H9 (cell line): ENCODE results near the gene RFX4. TPM values are rescaled to one million over a fixed set of nuclear protein-coding genes. Genes with fewer than 3 reads are reported as not detected.

Source experiments
- DNase-seq: peaks from one replicate; pipeline ENCODE4 v3.0.0-alpha.2; 2017
- H2AFZ ChIP-seq: one replicate; pipeline ENCODE4 v1.6.1; 2013; ENCODE audit warnings: mild to moderate bottlenecking, low read length, control low read depth, moderate library complexity
- H2AK5ac ChIP-seq: 2 replicates; pipeline ENCODE4 v1.6.1; 2013; ENCODE audit warnings: low read length, control low read depth, mixed read lengths; ENCODE audit not compliant: insufficient read length
- H2BK120ac ChIP-seq: one replicate; pipeline ENCODE4 v1.6.1; 2013; ENCODE audit warnings: low read depth, mild to moderate bottlenecking, low read length, control low read depth, inconsistent platforms; ENCODE audit not compliant: poor library complexity, severe bottlenecking
- H2BK12ac ChIP-seq: 2 replicates; pipeline ENCODE4 v1.6.1; 2013; ENCODE audit warnings: low read length, control low read depth, mixed read lengths, low read depth; ENCODE audit not compliant: insufficient read length
- H2BK15ac ChIP-seq: 2 replicates; pipeline ENCODE4 v1.6.1; 2013; ENCODE audit warnings: low read depth, low read length, control low read depth
- H2BK20ac ChIP-seq: one replicate; pipeline ENCODE4 v1.6.1; 2013; ENCODE audit warnings: low read depth, mild to moderate bottlenecking, low read length, control low read depth, inconsistent platforms; ENCODE audit not compliant: poor library complexity, severe bottlenecking
- H2BK5ac ChIP-seq: 2 replicates; pipeline ENCODE4 v1.6.1; 2013; ENCODE audit warnings: low read length, control low read depth, mixed read lengths; ENCODE audit not compliant: insufficient read length
- H3K14ac ChIP-seq: 2 replicates; pipeline ENCODE4 v1.6.1; 2013; ENCODE audit warnings: low read length, control low read depth; ENCODE audit not compliant: insufficient read depth
- H3K18ac ChIP-seq: 2 replicates; pipeline ENCODE4 v1.6.1; 2013; ENCODE audit warnings: low read depth, mild to moderate bottlenecking, mixed read lengths, low read length, control low read depth; ENCODE audit not compliant: insufficient read length
- H3K23ac ChIP-seq: 2 replicates; pipeline ENCODE4 v1.6.1; 2013; ENCODE audit warnings: low read length, control low read depth, mixed read lengths, low read depth; ENCODE audit not compliant: insufficient read length
- H3K23me2 ChIP-seq: 2 replicates; pipeline ENCODE4 v1.6.1; 2013; ENCODE audit warnings: low read depth, mild to moderate bottlenecking, mixed read lengths, low read length, control low read depth; ENCODE audit not compliant: insufficient read length, poor library complexity, severe bottlenecking
- H3K27ac ChIP-seq: 2 replicates; pipeline ENCODE4 v1.5.1; 2013; ENCODE audit warnings: low read length, control low read depth, mixed read lengths, low read depth; ENCODE audit not compliant: insufficient read length
- H3K27me3 ChIP-seq: 2 replicates; pipeline ENCODE4 v1.6.1; 2013; ENCODE audit warnings: low read length, control low read depth, inconsistent platforms; ENCODE audit not compliant: insufficient read depth
- H3K4ac ChIP-seq: 2 replicates; pipeline ENCODE4 v1.6.1; 2013; ENCODE audit warnings: low read depth, mild to moderate bottlenecking, control low read depth, inconsistent platforms, low read length, moderate library complexity
- H3K4me1 ChIP-seq: 2 replicates; pipeline ENCODE4 v1.6.1; 2013; ENCODE audit warnings: low read length, control low read depth, inconsistent platforms; ENCODE audit not compliant: insufficient read depth
- H3K4me2 ChIP-seq: 2 replicates; pipeline ENCODE4 v1.6.1; 2013; ENCODE audit warnings: low read length, control low read depth, mixed read lengths; ENCODE audit not compliant: insufficient read length, insufficient read depth
- H3K56ac ChIP-seq: 2 replicates; pipeline ENCODE4 v1.6.1; 2013; ENCODE audit warnings: low read depth, mild to moderate bottlenecking, mixed read lengths, low read length, control low read depth; ENCODE audit not compliant: insufficient read length
- H3K79me1 ChIP-seq: 2 replicates; pipeline ENCODE4 v1.6.1; 2013; ENCODE audit warnings: low read depth, mild to moderate bottlenecking, moderate library complexity, low read length, control low read depth, inconsistent platforms; ENCODE audit not compliant: insufficient read depth, poor library complexity, severe bottlenecking
- H3K79me2 ChIP-seq: 2 replicates; pipeline ENCODE4 v1.6.1; 2013; ENCODE audit warnings: low read length, control low read depth, inconsistent platforms; ENCODE audit not compliant: insufficient read depth
- H3K9ac ChIP-seq: 2 replicates; pipeline ENCODE4 v1.6.1; 2013; ENCODE audit warnings: low read length, control low read depth, mixed read lengths; ENCODE audit not compliant: insufficient read length; ENCODE audit errors: extremely low read depth
- H3K9me3 ChIP-seq: one replicate; pipeline ENCODE4 v1.6.1; 2013; ENCODE audit warnings: low read depth, low read length, inconsistent platforms; ENCODE audit not compliant: control insufficient read depth
- H3T11ph ChIP-seq: one replicate; pipeline ENCODE4 v1.6.1; 2013; ENCODE audit warnings: mild to moderate bottlenecking, low read length, control low read depth, inconsistent platforms
- H4K20me1 ChIP-seq: one replicate; pipeline ENCODE4 v1.6.1; 2013; ENCODE audit not compliant: control insufficient read depth, insufficient read length, insufficient read depth
- H4K5ac ChIP-seq: 2 replicates; pipeline ENCODE4 v1.6.1; 2013; ENCODE audit warnings: low read depth, mild to moderate bottlenecking, mixed read lengths, low read length, control low read depth; ENCODE audit not compliant: insufficient read length
- H4K8ac ChIP-seq: replicated peaks from 2 replicates; pipeline ENCODE4 v1.6.1; 2013; ENCODE audit warnings: low read length, control low read depth, mixed read lengths, low read depth; ENCODE audit not compliant: insufficient read length
- H4K91ac ChIP-seq: 2 replicates; pipeline ENCODE4 v1.6.1; 2013; ENCODE audit warnings: low read depth, mild to moderate bottlenecking, moderate library complexity, mixed read lengths, low read length, control low read depth; ENCODE audit not compliant: insufficient read length
- H3K27ac Mint-ChIP-seq, 3 experiments: 2 replicates in 2 of 3; 3 replicates in 1 of 3; pipeline ENCODE4 v1.8.0; 2020 to 2021; ENCODE audit warnings: mixed read lengths in 3 of 3, mild to moderate bottlenecking in 1 of 3, moderate library complexity in 1 of 3
- H3K27me3 Mint-ChIP-seq: 2 replicates; pipeline ENCODE4 v1.8.0; 2021; ENCODE audit warnings: low read depth, mild to moderate bottlenecking, moderate library complexity, mixed read lengths
- H3K36me3 Mint-ChIP-seq, 3 experiments: 2 replicates in 2 of 3; 3 replicates in 1 of 3; pipeline ENCODE4 v1.8.0; 2020 to 2021; ENCODE audit warnings: low read depth in 3 of 3, mixed read lengths in 3 of 3; ENCODE audit not compliant: insufficient read depth in 1 of 3
- H3K4me1 Mint-ChIP-seq, 2 experiments: 2 replicates each; pipeline ENCODE4 v1.8.0; 2020; ENCODE audit warnings: mixed read lengths in 2 of 2
- H3K4me3 Mint-ChIP-seq, 2 experiments: 2 replicates in 1 of 2; 3 replicates in 1 of 2; pipeline ENCODE4 v1.8.0; 2020 to 2021; ENCODE audit warnings: mild to moderate bottlenecking in 2 of 2, mixed read lengths in 2 of 2, moderate library complexity in 1 of 2
- H3K9me3 Mint-ChIP-seq, 2 experiments: 2 replicates in 1 of 2; 3 replicates in 1 of 2; pipeline ENCODE4 v1.8.0; 2020; ENCODE audit warnings: mild to moderate bottlenecking in 2 of 2, mixed read lengths in 2 of 2, moderate library complexity in 1 of 2
- WGBS: extraction: QIAGEN DNeasy Blood & Tissue Kit; methylation state at CpG from one replicate; pipeline ENCODE4 v1.1.7; 2013; ENCODE audit warnings: missing lambda C conversion rate, low lambda C conversion rate, mixed read lengths; ENCODE audit not compliant: insufficient read length; ENCODE audit errors: extremely low coverage; 5-methylcytosine and 5-hydroxymethylcytosine counted together
- total RNA-seq: library from RNA; stranded (reverse); gene quantifications from 2 replicates; pipeline ENCODE4 v1.2.1, GENCODE V29; 2021
- TF ChIP-seq, protein P1 (sequence below): fragments of 200-600 bp; sonication (generic); conservative IDR thresholded peaks from 3 replicates; pipeline ENCODE4 v1.8.0; 2021; ENCODE audit warnings: antibody characterized with exemption, mild to moderate bottlenecking

Gene RFX4
- total RNA-seq, 1 experiment from 2014 or later: 0.57 TPM

- H3K9me3 Mint-ChIP-seq: no peaks in the 10 kb centered on the region
- Histone ChIP-seq H3K79me1 (no peaks in the 10 kb centered on the region), H3K27me3 (no peaks in the 10 kb centered on the region), H3K9me3 (no peaks in the 10 kb centered on the region), H4K20me1 (no peaks in the 10 kb centered on the region), H2BK15ac (no peak overlapping the region), H3K4me1 (peaks cover 4% of the 10 kb centered on the region; the same call in 1 of the 2 replicates), H2BK5ac (no peak overlapping the region), H4K5ac (no peak overlapping the region), H4K91ac (no peak overlapping the region), H3K4ac (no peak overlapping the region), H2BK12ac (no peak overlapping the region), H3K56ac (no peak overlapping the region), H2BK20ac (no peak overlapping the region), H3K23ac (no peak overlapping the region), H3K23me2 (no peaks in the 10 kb centered on the region), H2AK5ac (no peak overlapping the region), H2AFZ (no peak overlapping the region), H3K9ac (no peak overlapping the region), H3K18ac (no peak overlapping the region), H3T11ph (no peak overlapping the region), H3K4me2 (no peak overlapping the region), H3K14ac (no peak overlapping the region), H4K8ac (no peak overlapping the region), H2BK120ac (no peak overlapping the region), H3K79me2 (no peaks in the 10 kb centered on the region), H3K27ac (no peak overlapping the region)
- peaks cover 29 to 36% of the 10 kb centered on the region in 2 experiments for H3K4me1 Mint-ChIP-seq
- no peak for DNase-seq
- no peak overlapping the region for H3K4me3 Mint-ChIP-seq
- no peaks in the 10 kb centered on the region; a peak in 1 of 7 replicates for H3K36me3 Mint-ChIP-seq
- TF ChIP-seq, protein P1, sequence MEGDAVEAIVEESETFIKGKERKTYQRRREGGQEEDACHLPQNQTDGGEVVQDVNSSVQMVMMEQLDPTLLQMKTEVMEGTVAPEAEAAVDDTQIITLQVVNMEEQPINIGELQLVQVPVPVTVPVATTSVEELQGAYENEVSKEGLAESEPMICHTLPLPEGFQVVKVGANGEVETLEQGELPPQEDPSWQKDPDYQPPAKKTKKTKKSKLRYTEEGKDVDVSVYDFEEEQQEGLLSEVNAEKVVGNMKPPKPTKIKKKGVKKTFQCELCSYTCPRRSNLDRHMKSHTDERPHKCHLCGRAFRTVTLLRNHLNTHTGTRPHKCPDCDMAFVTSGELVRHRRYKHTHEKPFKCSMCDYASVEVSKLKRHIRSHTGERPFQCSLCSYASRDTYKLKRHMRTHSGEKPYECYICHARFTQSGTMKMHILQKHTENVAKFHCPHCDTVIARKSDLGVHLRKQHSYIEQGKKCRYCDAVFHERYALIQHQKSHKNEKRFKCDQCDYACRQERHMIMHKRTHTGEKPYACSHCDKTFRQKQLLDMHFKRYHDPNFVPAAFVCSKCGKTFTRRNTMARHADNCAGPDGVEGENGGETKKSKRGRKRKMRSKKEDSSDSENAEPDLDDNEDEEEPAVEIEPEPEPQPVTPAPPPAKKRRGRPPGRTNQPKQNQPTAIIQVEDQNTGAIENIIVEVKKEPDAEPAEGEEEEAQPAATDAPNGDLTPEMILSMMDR: no peak
- no CpG with 5 or more reads among the region's 3 CpGs for WGBS
- no peaks in the 10 kb centered on the region; the same call in none of the 2 replicates for H3K27me3 Mint-ChIP-seq
- no peak overlapping the region for H3K27ac Mint-ChIP-seq
Observed at GRCh38 chr12:106714926-106715325, 132.1 kb downstream of the RFX4 start.
